HepG2 (cell line): Measurements from ENCODE around the gene IQGAP3. TPM values are rescaled to one million over a fixed set of nuclear protein-coding genes. Genes with fewer than 3 reads are reported as not detected.

Experiments
- AKAP8 ChIP-seq: sonication (generic); formaldehyde crosslinking; IDR thresholded peaks from 2 replicates; pipeline ENCODE4 v1.5.1; 2020; ENCODE audit warnings: mild to moderate bottlenecking, missing genetic modification reagents
- HMG20A ChIP-seq: IDR thresholded peaks from 2 replicates; pipeline ENCODE4 v1.6.1; 2016; ENCODE audit warnings: borderline replicate concordance
- HNF1A ChIP-seq, 2 experiments: sonication (generic) in 1 of 2; formaldehyde crosslinking in 1 of 2; IDR thresholded peaks; 2 replicates each; pipeline versions ENCODE4 v1.4.0 to v1.6.1; 2016 to 2020; ENCODE audit warnings: borderline replicate concordance in 1 of 2, low read depth in 1 of 2, mild to moderate bottlenecking in 1 of 2, missing genetic modification reagents in 1 of 2
- IRF1 ChIP-seq: sonication (generic); formaldehyde crosslinking; IDR thresholded peaks from 2 replicates; pipeline ENCODE4 v1.4.0; 2020; ENCODE audit warnings: low read depth, mild to moderate bottlenecking, missing genetic modification reagents
- MEIS2 ChIP-seq: sonication (generic); formaldehyde crosslinking; IDR thresholded peaks from 2 replicates; pipeline ENCODE4 v1.9.0; 2021; ENCODE audit warnings: mild to moderate bottlenecking, missing genetic modification reagents
- RFX3 ChIP-seq: IDR thresholded peaks from 2 replicates; pipeline ENCODE4 v1.6.1; 2016; ENCODE audit warnings: missing biosample characterization, missing genetic modification reagents
- SP2 ChIP-seq: sonication (generic); formaldehyde crosslinking; IDR thresholded peaks from 2 replicates; pipeline ENCODE4 v1.5.1; 2020; ENCODE audit warnings: mild to moderate bottlenecking, missing genetic modification reagents
- ZBTB38 ChIP-seq: sonication (generic); formaldehyde crosslinking; IDR thresholded peaks from 2 replicates; pipeline ENCODE4 v1.5.1; 2020; ENCODE audit warnings: mild to moderate bottlenecking, missing genetic modification reagents
- ZNF558 ChIP-seq: sonication (generic); formaldehyde crosslinking; IDR thresholded peaks from 2 replicates; pipeline ENCODE4 v1.9.0; 2022; ENCODE audit warnings: mild to moderate bottlenecking, missing genetic modification reagents, borderline replicate concordance
- polyA plus RNA-seq, 8 experiments: library from polyadenylated mRNA; depleted of rRNA in 3 of 8; stranded (reverse) in 7 of 8; unstranded in 1 of 8; fragments of >200 nt; fragmentation: Illumina TruSeq in 4 of 8; extraction: Trizol in 4 of 8; gene quantifications; 2 replicates each; pipeline versions ENCODE4 v1.2.1 to v1.2.3, GENCODE V29; 2011 to 2016; ENCODE audit warnings: low read depth in 4 of 8, missing spikeins in 1 of 8, mixed read lengths in 1 of 8; ENCODE audit not compliant: insufficient read depth in 1 of 8
- total RNA-seq, 5 experiments: library from RNA; depleted of rRNA; stranded (reverse); fragments of >200 nt; fragmentation: Illumina TruSeq; extraction: Trizol; gene quantifications; 2 replicates each; pipeline ENCODE4 v1.2.3, GENCODE V29; 2016; ENCODE audit warnings: low read depth in 1 of 5
- TF ChIP-seq, protein P1 (sequence below): sonication (generic); formaldehyde crosslinking; IDR thresholded peaks from 2 replicates; pipeline ENCODE4 v1.5.1; 2020; ENCODE audit warnings: missing genetic modification reagents, mild to moderate bottlenecking, borderline replicate concordance
- TF ChIP-seq, protein P2 (sequence below): sonication (generic); formaldehyde crosslinking; IDR thresholded peaks from 2 replicates; pipeline ENCODE4 v1.5.0; 2020; ENCODE audit warnings: missing genetic modification reagents
- TF ChIP-seq, protein P3 (sequence below): sonication (generic); formaldehyde crosslinking; conservative IDR thresholded peaks from 2 replicates; pipeline ENCODE4 v1.8.0; 2022; ENCODE audit warnings: low read depth, missing genetic modification reagents

Gene IQGAP3
- total and polyA plus RNA-seq, 2 of the 13 experiments (the other 11 are each of a cell fraction or from before 2014, with no cell fraction given) = 13.5 to 14.1 TPM

GRCh38 chr1:156483397-156483796 lies 89.0 kb downstream of the IQGAP3 start (continued):
- TF ChIP-seq HNF1A (IDR thresholded peaks at IDR 0.05; ENCODE audit: low read depth) = no peak
- no peak for TF ChIP-seq HNF1A (CRISPR knock-in tag; IDR thresholded peaks at IDR 0.05; ENCODE audit: borderline replicate concordance)
- TF ChIP-seq ZNF558 = no peak
- no peak for TF ChIP-seq SP2 (CRISPR knock-in tag)
- no peak for TF ChIP-seq RFX3
- TF ChIP-seq ZBTB38 (CRISPR knock-in tag) = no peak
- TF ChIP-seq, protein P1, sequence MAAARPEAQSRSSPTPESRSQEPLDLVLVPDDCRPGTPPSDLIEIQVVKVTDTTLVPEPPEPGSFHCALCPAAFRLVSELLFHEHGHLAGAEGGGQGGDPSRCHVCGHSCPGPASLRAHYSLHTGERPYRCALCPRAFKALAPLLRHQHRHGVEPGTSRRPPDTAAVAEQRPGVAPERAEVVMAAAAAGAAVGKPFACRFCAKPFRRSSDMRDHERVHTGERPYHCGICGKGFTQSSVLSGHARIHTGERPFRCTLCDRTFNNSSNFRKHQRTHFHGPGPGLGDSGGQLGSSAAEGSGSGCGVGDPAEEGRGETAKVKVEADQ (CRISPR knock-in tag) = no peak
- TF ChIP-seq MEIS2 = no peak
- TF ChIP-seq, protein P2, sequence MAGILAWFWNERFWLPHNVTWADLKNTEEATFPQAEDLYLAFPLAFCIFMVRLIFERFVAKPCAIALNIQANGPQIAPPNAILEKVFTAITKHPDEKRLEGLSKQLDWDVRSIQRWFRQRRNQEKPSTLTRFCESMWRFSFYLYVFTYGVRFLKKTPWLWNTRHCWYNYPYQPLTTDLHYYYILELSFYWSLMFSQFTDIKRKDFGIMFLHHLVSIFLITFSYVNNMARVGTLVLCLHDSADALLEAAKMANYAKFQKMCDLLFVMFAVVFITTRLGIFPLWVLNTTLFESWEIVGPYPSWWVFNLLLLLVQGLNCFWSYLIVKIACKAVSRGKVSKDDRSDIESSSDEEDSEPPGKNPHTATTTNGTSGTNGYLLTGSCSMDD (CRISPR knock-in tag) = no peak
- no peak for TF ChIP-seq HMG20A (CRISPR knock-in tag)
- TF ChIP-seq AKAP8 (CRISPR knock-in tag) = no peak
- no peak for TF ChIP-seq IRF1 (CRISPR knock-in tag)
- TF ChIP-seq, protein P3, sequence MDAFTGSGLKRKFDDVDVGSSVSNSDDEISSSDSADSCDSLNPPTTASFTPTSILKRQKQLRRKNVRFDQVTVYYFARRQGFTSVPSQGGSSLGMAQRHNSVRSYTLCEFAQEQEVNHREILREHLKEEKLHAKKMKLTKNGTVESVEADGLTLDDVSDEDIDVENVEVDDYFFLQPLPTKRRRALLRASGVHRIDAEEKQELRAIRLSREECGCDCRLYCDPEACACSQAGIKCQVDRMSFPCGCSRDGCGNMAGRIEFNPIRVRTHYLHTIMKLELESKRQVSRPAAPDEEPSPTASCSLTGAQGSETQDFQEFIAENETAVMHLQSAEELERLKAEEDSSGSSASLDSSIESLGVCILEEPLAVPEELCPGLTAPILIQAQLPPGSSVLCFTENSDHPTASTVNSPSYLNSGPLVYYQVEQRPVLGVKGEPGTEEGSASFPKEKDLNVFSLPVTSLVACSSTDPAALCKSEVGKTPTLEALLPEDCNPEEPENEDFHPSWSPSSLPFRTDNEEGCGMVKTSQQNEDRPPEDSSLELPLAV (CRISPR knock-in tag) = no peak
- TF ChIP-seq, all 625 proteins: peak for 0
